ENCODE measurements around the gene SLC12A4. TPM values are rescaled to one million over a fixed set of nuclear protein-coding genes. Genes with fewer than 3 reads are reported as not detected.

Gene SLC12A4
- total and polyA plus RNA-seq, 9 donors = 27.7 to 85.6 (median 48.7) TPM

DNA sequence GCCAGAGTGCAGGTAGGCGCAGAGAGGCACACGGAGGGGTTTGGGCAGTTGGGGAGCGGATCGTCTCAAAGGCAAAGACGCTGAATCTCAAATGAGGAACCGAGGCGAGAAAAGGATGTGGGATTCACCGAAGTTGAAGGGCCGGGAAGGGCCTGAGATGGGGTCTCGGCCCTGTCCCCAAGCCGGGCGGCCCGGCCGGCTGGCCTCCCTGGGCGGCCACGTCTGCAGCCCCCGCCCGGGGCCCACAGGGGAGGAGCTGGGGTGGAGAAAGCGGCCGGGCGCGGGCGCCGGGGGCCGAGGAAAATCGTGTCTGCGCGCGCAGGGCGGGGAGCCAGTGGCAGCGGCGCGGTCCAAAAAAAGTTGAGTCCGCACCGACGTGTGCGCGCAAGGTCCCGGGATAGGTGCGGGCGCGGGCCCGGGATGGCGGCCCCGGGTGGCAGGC, 458 bp downstream of the SLC12A4 start:
- H3K27ac ChIP-seq = peak overlapping the region; percentile 86 to 96
- no peaks in the 10 kb centered on the region for H3K36me3 ChIP-seq
- no peaks in the 10 kb centered on the region for H3K27me3 ChIP-seq
- intact Hi-C loops (cut with DNase I) = no loop called here
- WGBS, 3 donors = 0 to 1% (median 0%) methylated on average over 38 to 45 of the region's 45 CpGs
- DNase-seq = peak; percentile 55 to 81 (median 68)
- TF ChIP-seq POLR2A (IDR thresholded peaks at IDR 0.05) = no peak
- TF ChIP-seq EP300 (IDR thresholded peaks at IDR 0.05) = no peak
- TF ChIP-seq, protein P1, sequence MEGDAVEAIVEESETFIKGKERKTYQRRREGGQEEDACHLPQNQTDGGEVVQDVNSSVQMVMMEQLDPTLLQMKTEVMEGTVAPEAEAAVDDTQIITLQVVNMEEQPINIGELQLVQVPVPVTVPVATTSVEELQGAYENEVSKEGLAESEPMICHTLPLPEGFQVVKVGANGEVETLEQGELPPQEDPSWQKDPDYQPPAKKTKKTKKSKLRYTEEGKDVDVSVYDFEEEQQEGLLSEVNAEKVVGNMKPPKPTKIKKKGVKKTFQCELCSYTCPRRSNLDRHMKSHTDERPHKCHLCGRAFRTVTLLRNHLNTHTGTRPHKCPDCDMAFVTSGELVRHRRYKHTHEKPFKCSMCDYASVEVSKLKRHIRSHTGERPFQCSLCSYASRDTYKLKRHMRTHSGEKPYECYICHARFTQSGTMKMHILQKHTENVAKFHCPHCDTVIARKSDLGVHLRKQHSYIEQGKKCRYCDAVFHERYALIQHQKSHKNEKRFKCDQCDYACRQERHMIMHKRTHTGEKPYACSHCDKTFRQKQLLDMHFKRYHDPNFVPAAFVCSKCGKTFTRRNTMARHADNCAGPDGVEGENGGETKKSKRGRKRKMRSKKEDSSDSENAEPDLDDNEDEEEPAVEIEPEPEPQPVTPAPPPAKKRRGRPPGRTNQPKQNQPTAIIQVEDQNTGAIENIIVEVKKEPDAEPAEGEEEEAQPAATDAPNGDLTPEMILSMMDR (IDR thresholded peaks at IDR 0.05) = no peak
- H3K4me3 ChIP-seq = peak overlapping the region; percentile 68
- no peaks in the 10 kb centered on the region for H3K9me3 ChIP-seq
- peaks cover 13% of the 10 kb centered on the region for H3K4me1 ChIP-seq (ENCODE audit: insufficient read depth)

GRCh38 chr16:67967183-67967957, 1.1 kb downstream of the SLC12A4 start:
- TF ChIP-seq POLR2A (IDR thresholded peaks at IDR 0.05) (no peak), EP300 (IDR thresholded peaks at IDR 0.05) (no peak)
- TF ChIP-seq, protein P1 (IDR thresholded peaks at IDR 0.05) = no peak
- H3K4me3 ChIP-seq = peak overlapping the region; percentile 68
- H3K9me3 ChIP-seq = no peaks in the 10 kb centered on the region
- peaks cover 13% of the 10 kb centered on the region for H3K4me1 ChIP-seq (ENCODE audit: insufficient read depth)
- H3K27me3 ChIP-seq = no peaks in the 10 kb centered on the region
- peak overlapping the region; percentile 86 to 96 for H3K27ac ChIP-seq
- 7 to 8% (median 7%) methylated on average over 18 of the region's 18 CpGs for WGBS, 3 donors
- no peak for DNase-seq
- no peaks in the 10 kb centered on the region for H3K36me3 ChIP-seq
- intact Hi-C loops (cut with DNase I) = no loop called here

DNA sequence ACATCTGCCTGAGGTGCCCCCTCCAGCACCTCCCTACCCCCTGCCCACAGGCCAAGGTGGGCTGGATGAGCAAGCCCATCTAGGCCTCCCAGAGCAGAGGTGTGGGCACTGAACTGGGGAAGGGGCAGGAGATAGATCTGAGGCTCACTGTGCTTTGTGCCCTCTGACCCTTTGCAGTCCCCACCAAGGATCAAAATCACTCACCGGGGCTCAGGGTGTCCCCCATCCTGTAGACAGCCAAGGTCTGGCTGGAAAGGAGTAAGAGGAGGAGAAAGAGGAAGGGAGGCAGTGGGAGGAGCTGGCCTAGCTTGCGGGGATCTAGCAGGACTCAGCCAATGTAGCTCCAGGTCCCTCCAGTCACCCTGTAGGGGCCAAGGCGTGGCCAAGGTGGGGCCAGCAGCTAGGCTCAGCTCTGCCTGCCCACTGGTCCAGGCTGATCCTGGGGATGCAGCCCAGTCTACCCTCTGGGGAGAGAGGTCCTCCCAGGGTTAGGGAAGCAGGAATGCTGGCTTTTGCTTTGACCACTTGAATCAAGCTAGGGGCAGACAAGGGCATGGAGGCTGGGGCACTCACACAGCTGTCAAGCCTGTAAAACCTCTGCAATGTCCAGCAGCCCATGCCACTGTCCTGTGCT, 1.8 kb downstream of the SLC12A4 start:
- peak overlapping the region; percentile 34 to 70 for H3K27ac ChIP-seq
- TF ChIP-seq EP300 (IDR thresholded peaks at IDR 0.05) (no peak), POLR2A (IDR thresholded peaks at IDR 0.05) (no peak)
- TF ChIP-seq, protein P1 (IDR thresholded peaks at IDR 0.05) = no peak

GRCh38 chr16:67965668-67966548, 2.5 kb downstream of the SLC12A4 start:
- H3K36me3 ChIP-seq = no peaks in the 10 kb centered on the region
- no peak overlapping the region for H3K4me3 ChIP-seq
- no peaks in the 10 kb centered on the region for H3K27me3 ChIP-seq
- peak overlapping the region; percentile 34 to 70 for H3K27ac ChIP-seq
- WGBS, 3 donors = 45 to 52% (median 48%) methylated on average over 11 of the region's 11 CpGs
- H3K9me3 ChIP-seq = no peaks in the 10 kb centered on the region
- TF ChIP-seq, protein P1 (IDR thresholded peaks at IDR 0.05) = no peak
- no peak for TF ChIP-seq EP300 (IDR thresholded peaks at IDR 0.05)
- TF ChIP-seq POLR2A (IDR thresholded peaks at IDR 0.05) = no peak
- DNase-seq = no peak
- intact Hi-C loops (cut with DNase I) = no loop called here
- H3K4me1 ChIP-seq (ENCODE audit: insufficient read depth) = peaks cover 13% of the 10 kb centered on the region

More for the DNA sequence above, 1.8 kb downstream of the SLC12A4 start:
- peak in 1 of 5 donors; percentile 38 for DNase-seq
- H3K4me1 ChIP-seq (ENCODE audit: insufficient read depth) = peaks cover 13% of the 10 kb centered on the region
- WGBS, 3 donors = 26 to 37% (median 32%) methylated on average over 3 of the region's 3 CpGs
- H3K9me3 ChIP-seq = no peaks in the 10 kb centered on the region
- intact Hi-C loops (cut with DNase I) = no loop called here
- peak overlapping the region; percentile 68 for H3K4me3 ChIP-seq
- H3K36me3 ChIP-seq = no peaks in the 10 kb centered on the region
- no peaks in the 10 kb centered on the region for H3K27me3 ChIP-seq
